Lower lobe of right lung (tissue), 2 donors: ENCODE measurements around the gene PLXNB1. TPM values are rescaled to one million over a fixed set of nuclear protein-coding genes. Genes with fewer than 3 reads are reported as not detected.
A peak's percentile ranks its signal among the peaks of the same experiment; 100 is the strongest.

Source experiments
- ATAC-seq, 2 donors: fragments of 200-7000 bp; cut with Tn5 transposase; one replicate each; pipeline ENCODE4 v1.9.1; 2020 to 2022; ENCODE audit warnings: mild to moderate bottlenecking in 2 of 2, moderate library complexity in 2 of 2
- DNase-seq: peaks from one replicate; pipeline ENCODE4 v3.0.0-alpha.2; 2020
- H3K27ac ChIP-seq: fragments of 200-600 bp; one replicate; pipeline ENCODE4 v1.8.0; 2022
- H3K27me3 ChIP-seq: fragments of 200-600 bp; one replicate; pipeline ENCODE4 v1.8.0; 2022; ENCODE audit warnings: low read depth
- H3K36me3 ChIP-seq: fragments of 200-600 bp; one replicate; pipeline ENCODE4 v1.8.0; 2022; ENCODE audit warnings: mild to moderate bottlenecking
- H3K4me1 ChIP-seq: fragments of 200-600 bp; one replicate; pipeline ENCODE4 v1.8.0; 2022
- H3K4me3 ChIP-seq: fragments of 200-600 bp; one replicate; pipeline ENCODE4 v1.8.0; 2022; ENCODE audit warnings: mild to moderate bottlenecking
- H3K9me3 ChIP-seq: fragments of 200-600 bp; one replicate; pipeline ENCODE4 v1.8.0; 2022
- intact Hi-C: fragments of 100-400 bp; cut with DNase I; formaldehyde crosslinking; loops from one replicate; pipeline ENCODE4 v1.11.0; 2022
- total RNA-seq: library from RNA; stranded (reverse); fragmentation: NEBNext Ultra II Directional; extraction: Animal tissue kit (Norgen Biotek cat#: 25700); gene quantifications from one replicate; pipeline ENCODE4 v1.2.1, GENCODE V29; 2021
- TF ChIP-seq, protein P1 (sequence below): fragments of 200-600 bp; IDR thresholded peaks from one replicate; pipeline ENCODE4 v1.8.0; 2022; ENCODE audit warnings: antibody characterized with exemption, mild to moderate bottlenecking
- donor health status: DM: no; HTN: yes; CAD: no; lungs with severe emphysema.

PLXNB1 gene
- total RNA-seq, 1 donor from 2014 or later, result 94.3 TPM

DNA sequence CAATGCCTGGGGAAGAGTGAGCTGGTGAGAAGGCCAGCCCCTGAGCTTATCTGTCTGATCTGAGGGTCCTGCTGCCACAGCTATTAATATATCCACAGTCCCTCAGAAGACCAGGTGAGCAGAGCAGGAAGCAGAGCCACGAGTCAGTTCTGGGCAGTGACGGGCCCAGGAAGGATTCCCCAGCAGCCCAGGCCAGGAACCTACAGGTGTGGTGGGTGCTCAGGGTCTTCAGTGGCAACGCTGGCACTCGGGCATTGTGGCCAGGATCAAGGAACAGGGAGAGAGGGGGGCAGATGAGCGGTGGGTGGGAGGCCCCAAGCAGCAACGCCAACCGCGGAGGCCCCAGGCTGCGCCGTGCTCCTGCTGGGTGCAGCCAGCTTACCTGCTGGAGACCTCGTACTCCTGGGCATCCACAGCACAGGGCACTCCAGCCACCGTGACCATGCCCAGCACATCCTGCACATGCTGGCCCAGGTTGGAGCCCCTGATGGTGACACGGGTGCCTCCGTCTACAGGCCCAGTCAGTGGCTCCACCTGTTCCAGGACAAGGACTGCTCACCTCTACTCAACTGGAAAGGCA, 12.3 kb downstream of the PLXNB1 start:
- no peak for ATAC-seq
- Histone ChIP-seq H3K36me3 (peaks cover 87% of the 10 kb centered on the region), H3K27ac (no peak overlapping the region), H3K27me3 (no peaks in the 10 kb centered on the region), H3K4me3 (no peak overlapping the region), H3K9me3 (no peaks in the 10 kb centered on the region), H3K4me1 (no peaks in the 10 kb centered on the region)
- TF ChIP-seq, protein P1, sequence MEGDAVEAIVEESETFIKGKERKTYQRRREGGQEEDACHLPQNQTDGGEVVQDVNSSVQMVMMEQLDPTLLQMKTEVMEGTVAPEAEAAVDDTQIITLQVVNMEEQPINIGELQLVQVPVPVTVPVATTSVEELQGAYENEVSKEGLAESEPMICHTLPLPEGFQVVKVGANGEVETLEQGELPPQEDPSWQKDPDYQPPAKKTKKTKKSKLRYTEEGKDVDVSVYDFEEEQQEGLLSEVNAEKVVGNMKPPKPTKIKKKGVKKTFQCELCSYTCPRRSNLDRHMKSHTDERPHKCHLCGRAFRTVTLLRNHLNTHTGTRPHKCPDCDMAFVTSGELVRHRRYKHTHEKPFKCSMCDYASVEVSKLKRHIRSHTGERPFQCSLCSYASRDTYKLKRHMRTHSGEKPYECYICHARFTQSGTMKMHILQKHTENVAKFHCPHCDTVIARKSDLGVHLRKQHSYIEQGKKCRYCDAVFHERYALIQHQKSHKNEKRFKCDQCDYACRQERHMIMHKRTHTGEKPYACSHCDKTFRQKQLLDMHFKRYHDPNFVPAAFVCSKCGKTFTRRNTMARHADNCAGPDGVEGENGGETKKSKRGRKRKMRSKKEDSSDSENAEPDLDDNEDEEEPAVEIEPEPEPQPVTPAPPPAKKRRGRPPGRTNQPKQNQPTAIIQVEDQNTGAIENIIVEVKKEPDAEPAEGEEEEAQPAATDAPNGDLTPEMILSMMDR, result no peak
- no peak for DNase-seq
- intact Hi-C loops, result no loop called here

DNA sequence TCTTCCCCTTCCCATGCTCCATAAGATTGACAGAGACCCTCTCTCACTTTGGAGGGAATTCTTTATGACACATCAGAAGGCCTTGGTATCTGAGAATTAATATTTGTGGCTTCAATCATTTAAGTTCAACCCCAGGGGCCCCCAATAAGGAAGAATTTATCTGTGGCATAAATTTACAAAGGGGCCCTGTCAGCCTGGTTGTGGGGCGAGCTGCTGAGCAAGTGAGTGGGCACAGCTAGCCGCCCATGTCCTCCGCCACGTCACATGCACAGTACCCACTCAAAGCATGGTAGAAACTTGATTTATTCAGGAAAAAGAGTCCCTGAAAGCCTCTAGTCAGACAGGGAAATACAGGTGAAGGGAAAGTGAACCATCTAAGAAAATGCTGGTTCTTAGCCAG, 13.3 kb downstream of the PLXNB1 start:
- no peaks in the 10 kb centered on the region for H3K27me3 ChIP-seq
- no peaks in the 10 kb centered on the region for H3K4me1 ChIP-seq
- H3K9me3 ChIP-seq, result no peaks in the 10 kb centered on the region
- intact Hi-C loops, result no loop called here
- no peak overlapping the region for H3K4me3 ChIP-seq
- DNase-seq, result no peak
- TF ChIP-seq, protein P1, result no peak
- H3K27ac ChIP-seq, result no peak overlapping the region
- peaks cover 87% of the 10 kb centered on the region for H3K36me3 ChIP-seq
- ATAC-seq, result no peak

DNA sequence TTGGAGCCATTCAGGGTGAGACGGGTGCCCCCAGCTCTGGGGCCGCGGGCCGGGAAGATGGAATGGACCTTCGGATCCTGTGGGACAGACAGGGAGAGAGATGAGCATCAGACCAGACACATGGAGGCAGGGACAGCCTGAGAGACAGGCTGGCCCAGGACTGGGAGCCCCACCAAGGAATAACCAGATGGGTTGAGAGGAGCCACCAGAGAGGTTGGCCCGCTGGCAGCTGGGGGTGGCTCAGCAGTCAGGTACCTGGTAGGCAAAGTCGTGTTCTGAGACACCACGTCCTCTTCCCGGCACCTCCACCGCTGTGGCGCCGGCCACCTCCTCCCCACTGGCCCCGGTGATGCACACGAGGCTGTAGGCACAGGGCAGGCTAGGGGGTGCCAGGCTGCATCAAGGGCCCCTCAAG, 13.8 kb downstream of the PLXNB1 start:
- H3K36me3 ChIP-seq, result peaks cover 87% of the 10 kb centered on the region
- no peak for ATAC-seq
- intact Hi-C loops, result no loop called here
- no peak overlapping the region for H3K27ac ChIP-seq
- DNase-seq, result no peak
- TF ChIP-seq, protein P1, result no peak
- H3K4me1 ChIP-seq, result no peaks in the 10 kb centered on the region
- no peaks in the 10 kb centered on the region for H3K9me3 ChIP-seq
- H3K4me3 ChIP-seq, result no peak overlapping the region
- H3K27me3 ChIP-seq, result no peaks in the 10 kb centered on the region

DNA sequence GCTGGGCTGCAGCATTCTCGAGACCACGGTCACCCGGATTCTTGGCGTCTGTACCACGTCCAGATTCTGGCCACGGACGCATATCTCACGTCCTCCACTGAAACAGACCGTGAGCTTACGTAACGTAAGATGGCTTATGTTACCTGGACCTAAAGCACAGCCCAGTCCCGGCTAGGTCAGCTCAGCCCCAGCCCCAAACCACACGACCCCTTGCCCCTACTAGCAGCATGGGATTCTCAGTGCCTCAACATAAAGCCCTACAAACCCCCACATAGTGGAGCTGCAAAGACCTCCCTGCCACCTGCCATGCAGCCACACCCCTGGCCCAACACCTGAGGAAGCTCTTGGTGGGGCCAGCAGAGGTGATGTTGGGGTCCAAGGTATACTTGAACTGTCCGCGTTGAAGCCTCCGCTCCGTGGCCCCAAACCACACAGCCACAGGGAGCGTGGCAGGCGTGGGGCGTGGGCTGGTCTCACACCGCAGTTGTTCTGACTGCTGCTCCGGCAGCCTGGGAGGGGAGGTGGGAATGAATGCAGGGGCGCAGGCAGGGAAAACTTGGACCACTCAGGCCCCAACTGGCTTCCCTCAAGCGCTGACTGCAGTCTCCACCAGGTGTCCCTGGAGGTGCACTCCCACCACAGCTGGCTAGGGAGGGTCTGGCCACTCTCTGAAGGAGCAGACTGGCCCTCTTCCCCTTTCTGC, 14.5 kb downstream of the PLXNB1 start:
- ATAC-seq (no peak), DNase-seq (peak; percentile 23)
- Histone ChIP-seq H3K36me3 (peaks cover 89% of the 10 kb centered on the region), H3K27me3 (no peaks in the 10 kb centered on the region), H3K4me3 (no peak overlapping the region), H3K9me3 (no peaks in the 10 kb centered on the region), H3K4me1 (no peaks in the 10 kb centered on the region), H3K27ac (no peak overlapping the region)
- intact Hi-C loops, result no loop called here
- TF ChIP-seq, protein P1, result no peak

DNA sequence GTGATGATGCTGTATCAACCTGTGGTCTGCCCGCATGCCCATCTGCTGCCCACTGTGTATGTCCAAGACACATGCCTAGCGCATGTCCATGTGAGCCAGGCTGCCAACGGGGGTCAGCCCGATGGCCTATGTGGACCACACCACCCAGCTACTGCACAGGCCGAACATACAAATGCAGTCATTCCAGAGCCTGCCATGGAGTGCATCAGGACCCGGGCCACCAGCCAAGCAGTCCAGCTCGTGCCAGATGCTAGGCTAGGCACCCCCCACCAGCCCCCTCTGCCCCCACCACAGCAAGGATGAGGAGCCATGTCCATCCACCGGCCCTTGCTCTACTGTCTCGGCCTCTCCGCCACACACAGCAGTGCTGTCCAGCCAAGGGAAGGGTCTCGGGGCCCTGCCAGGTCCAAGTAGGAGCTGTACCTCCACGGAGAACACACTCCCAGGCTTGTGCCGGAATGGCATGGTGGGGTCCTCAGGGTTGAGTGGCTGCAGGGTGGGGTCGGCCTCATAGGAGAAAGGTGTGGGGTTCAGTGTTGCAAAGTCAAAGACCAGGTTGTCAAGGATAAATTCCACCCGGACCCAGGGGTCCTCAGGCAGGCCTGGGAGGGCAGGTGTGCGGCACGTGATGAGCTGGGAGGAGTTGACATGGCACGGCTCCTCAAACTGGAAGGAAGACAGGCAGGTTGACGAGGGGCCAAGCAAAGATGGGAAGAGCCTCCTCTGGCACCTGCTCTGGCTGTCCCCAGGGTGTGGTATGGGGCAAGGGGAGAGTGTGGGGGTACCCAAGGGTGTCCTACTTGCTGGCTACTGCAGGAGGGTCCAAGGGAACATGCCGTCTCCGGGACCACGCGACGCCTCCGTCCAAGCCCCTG, 15.3 kb downstream of the PLXNB1 start:
- intact Hi-C loops, result no loop called here
- Histone ChIP-seq H3K4me3 (no peak overlapping the region), H3K27ac (no peak overlapping the region), H3K4me1 (no peaks in the 10 kb centered on the region), H3K9me3 (no peaks in the 10 kb centered on the region), H3K36me3 (peaks cover 97% of the 10 kb centered on the region), H3K27me3 (no peaks in the 10 kb centered on the region)
- DNase-seq, result peak; percentile 35
- no peak for ATAC-seq
- TF ChIP-seq, protein P1, result no peak
